Effector memory CD4-positive, alpha-beta T cell (primary cell): ENCODE results near the gene LCNL1.

Experiments
- DNase-seq, 3 donors: peaks; one replicate each; pipeline ENCODE4 v3.0.0-alpha.2; 2020
- H3K27ac ChIP-seq: 2 replicates; pipeline ENCODE4 v1.7.0; 2013; ENCODE audit warnings: mild to moderate bottlenecking, low read length, moderate library complexity; ENCODE audit not compliant: insufficient read depth, poor library complexity, severe bottlenecking
- H3K27me3 ChIP-seq: replicated peaks from 2 replicates; pipeline ENCODE4 v1.7.0; 2013; ENCODE audit warnings: mild to moderate bottlenecking, low read length; ENCODE audit not compliant: insufficient read depth, control insufficient read depth, poor library complexity, severe bottlenecking
- H3K36me3 ChIP-seq: 2 replicates; pipeline ENCODE4 v1.7.0; 2013; ENCODE audit warnings: mild to moderate bottlenecking, low read length, moderate library complexity; ENCODE audit not compliant: control insufficient read depth, insufficient read depth
- H3K4me1 ChIP-seq: 2 replicates; pipeline ENCODE4 v1.7.0; 2013; ENCODE audit warnings: low read length, mild to moderate bottlenecking; ENCODE audit not compliant: control insufficient read depth, insufficient read depth, poor library complexity, severe bottlenecking
- H3K4me3 ChIP-seq: 2 replicates; pipeline ENCODE4 v1.7.0; 2013; ENCODE audit warnings: low read length, low read depth, mild to moderate bottlenecking; ENCODE audit not compliant: insufficient read depth, poor library complexity, severe bottlenecking
- H3K9me3 ChIP-seq: 2 replicates; pipeline ENCODE4 v1.7.0; 2013; ENCODE audit warnings: mild to moderate bottlenecking, low read length, moderate library complexity; ENCODE audit not compliant: control insufficient read depth

LCNL1 gene

GRCh38 chr9:136941231-136942111 is 41.3 kb upstream of the LCNL1 start:
- DNase-seq = no peak
- Histone ChIP-seq H3K27me3 (no peaks in the 10 kb centered on the region), H3K4me1 (peaks cover 16% of the 10 kb centered on the region), H3K36me3 (peaks cover 37% of the 10 kb centered on the region), H3K9me3 (no peaks in the 10 kb centered on the region), H3K4me3 (no peak overlapping the region), H3K27ac (no peak overlapping the region)

DNA sequence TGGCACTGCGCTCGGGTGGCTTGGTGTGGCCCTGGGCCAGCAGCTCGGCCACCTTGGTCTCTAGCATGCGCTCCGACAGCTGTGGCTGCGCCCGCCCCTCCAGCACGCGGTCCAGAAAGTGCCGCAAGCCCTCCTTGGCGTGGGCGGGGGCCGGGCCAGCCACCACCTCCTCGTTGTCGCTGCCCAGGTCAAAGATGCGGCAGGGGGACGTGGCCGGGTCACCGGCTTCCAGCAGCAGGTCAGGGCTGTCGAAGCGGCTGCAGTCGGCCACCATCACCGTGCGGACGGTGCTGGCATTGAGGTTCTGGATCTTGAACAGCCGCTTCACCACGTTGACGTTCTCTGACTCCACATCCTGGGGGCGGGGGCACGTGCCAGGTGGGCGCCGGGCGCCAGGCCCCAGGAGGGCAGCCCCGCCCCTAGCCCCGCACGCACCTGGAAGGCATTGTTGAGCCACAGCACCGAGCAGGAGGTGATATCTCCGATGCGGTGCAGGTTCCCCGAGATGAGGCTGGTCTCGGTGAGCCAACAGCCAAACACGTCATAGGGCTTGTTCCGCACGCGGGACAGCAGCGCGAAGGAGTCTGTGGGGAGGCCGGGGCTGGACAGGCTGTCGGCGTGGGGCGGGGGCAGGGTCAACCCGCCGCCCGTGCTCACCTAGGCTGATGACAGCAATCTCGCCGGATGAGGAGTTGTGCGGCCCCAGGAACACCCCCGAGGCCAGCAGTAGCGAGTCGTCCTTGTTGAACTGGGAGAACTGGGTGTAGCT is 40.5 kb upstream of the LCNL1 start:
- H3K4me3 ChIP-seq = no peak overlapping the region
- H3K4me1 ChIP-seq = peaks cover 16% of the 10 kb centered on the region
- no peak for DNase-seq
- H3K27me3 ChIP-seq = no peaks in the 10 kb centered on the region
- H3K36me3 ChIP-seq = peaks cover 37% of the 10 kb centered on the region
- no peaks in the 10 kb centered on the region for H3K9me3 ChIP-seq
- no peak overlapping the region for H3K27ac ChIP-seq

GRCh38 chr9:136942881-136943230 is 39.9 kb upstream of the LCNL1 start:
- H3K27me3 ChIP-seq = no peaks in the 10 kb centered on the region
- peaks cover 37% of the 10 kb centered on the region for H3K36me3 ChIP-seq
- no peak overlapping the region for H3K4me3 ChIP-seq
- no peak for DNase-seq
- H3K4me1 ChIP-seq = peaks cover 16% of the 10 kb centered on the region
- H3K9me3 ChIP-seq = no peaks in the 10 kb centered on the region
- H3K27ac ChIP-seq = peak overlapping the region; percentile 63

GRCh38 chr9:136943291-136944211 is 39.2 kb upstream of the LCNL1 start:
- no peak for DNase-seq
- H3K27ac ChIP-seq = peak overlapping the region; percentile 63
- peaks cover 37% of the 10 kb centered on the region for H3K36me3 ChIP-seq
- H3K27me3 ChIP-seq = no peaks in the 10 kb centered on the region
- H3K9me3 ChIP-seq = no peaks in the 10 kb centered on the region
- peaks cover 16% of the 10 kb centered on the region for H3K4me1 ChIP-seq
- peak overlapping the region; percentile 63 for H3K4me3 ChIP-seq

DNA sequence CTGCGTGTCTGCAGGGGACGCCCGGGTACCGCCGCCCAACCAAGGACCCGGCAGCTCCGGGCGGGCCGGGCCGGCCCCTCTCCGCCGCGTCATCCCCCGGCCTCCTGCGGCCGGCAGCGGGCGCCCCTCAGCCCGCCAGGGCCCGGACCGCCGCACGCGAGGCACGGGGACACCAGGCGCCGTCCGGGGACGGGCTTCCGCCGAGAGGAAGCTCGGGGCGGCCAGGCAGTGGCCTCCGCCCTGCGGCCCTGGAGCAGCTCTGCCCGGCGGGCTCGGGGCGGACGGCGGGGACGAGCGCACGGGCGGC is 38.6 kb upstream of the LCNL1 start:
- DNase-seq = peak in 1 of 3 donors; percentile 21

GRCh38 chr9:136944519-136945332 is 38.1 kb upstream of the LCNL1 start, which contains the start of the genes C8G and FBXW5:
Gene C8G (plus strand): TSS chr9:136945243. CDS start chr9:136945321, 78 bp downstream.
Gene FBXW5 (minus strand): TSS chr9:136944738. CDS start chr9:136944083, 655 bp downstream.
- peaks cover 21% of the 10 kb centered on the region for H3K4me1 ChIP-seq
- peaks cover 30% of the 10 kb centered on the region for H3K36me3 ChIP-seq
- peak; percentile 89 to 92 (median 90) for DNase-seq
- H3K9me3 ChIP-seq = no peaks in the 10 kb centered on the region
- peak within 1 kb of the TSS; percentile 63 for H3K4me3 ChIP-seq
- no peaks in the 10 kb centered on the region for H3K27me3 ChIP-seq
- peak within 1 kb of the TSS; percentile 63 for H3K27ac ChIP-seq

More for the DNA sequence above, 38.6 kb upstream of the LCNL1 start:
- Histone ChIP-seq H3K9me3 (no peaks in the 10 kb centered on the region), H3K27me3 (no peaks in the 10 kb centered on the region), H3K27ac (peak overlapping the region; percentile 63), H3K36me3 (peaks cover 35% of the 10 kb centered on the region), H3K4me1 (peaks cover 16% of the 10 kb centered on the region), H3K4me3 (peak overlapping the region; percentile 63)

DNA sequence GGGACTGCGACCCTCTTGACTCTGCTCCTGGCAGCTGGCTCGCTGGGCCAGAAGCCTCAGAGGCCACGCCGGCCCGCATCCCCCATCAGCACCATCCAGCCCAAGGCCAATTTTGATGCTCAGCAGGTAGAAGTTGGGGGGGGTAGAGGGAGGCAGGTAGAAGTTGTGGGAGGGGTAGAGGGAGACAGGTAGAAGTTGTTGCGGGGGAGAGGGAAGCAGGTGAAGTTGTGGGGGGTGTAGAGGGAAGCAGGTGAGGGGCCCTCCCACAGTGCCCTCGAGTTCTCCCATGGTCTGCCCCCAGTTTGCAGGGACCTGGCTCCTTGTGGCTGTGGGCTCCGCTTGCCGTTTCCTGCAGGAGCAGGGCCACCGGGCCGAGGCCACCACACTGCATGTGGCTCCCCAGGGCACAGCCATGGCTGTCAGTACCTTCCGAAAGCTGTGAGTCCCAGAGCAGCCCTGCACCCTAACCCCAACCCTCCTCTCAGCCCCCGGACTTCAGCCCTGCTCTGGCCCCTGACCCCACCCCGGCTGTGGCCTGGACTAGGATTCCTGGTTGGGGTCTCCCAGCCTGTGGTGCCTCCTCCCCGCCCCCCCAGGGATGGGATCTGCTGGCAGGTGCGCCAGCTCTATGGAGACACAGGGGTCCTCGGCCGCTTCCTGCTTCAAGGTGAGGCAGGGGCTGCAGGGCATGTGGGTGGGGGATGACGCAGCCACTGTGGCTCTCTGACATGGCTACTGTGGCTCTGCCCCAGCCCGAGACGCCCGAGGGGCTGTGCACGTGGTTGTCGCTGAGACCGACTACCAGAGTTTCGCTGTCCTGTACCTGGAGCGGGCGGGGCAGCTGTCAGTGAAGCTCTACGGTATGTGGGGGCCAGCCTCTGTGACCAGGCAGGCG is 37.2 kb upstream of the LCNL1 start:
- Histone ChIP-seq H3K4me1 (peaks cover 27% of the 10 kb centered on the region), H3K9me3 (no peaks in the 10 kb centered on the region), H3K27ac (no peak overlapping the region), H3K4me3 (no peak overlapping the region), H3K36me3 (peaks cover 22% of the 10 kb centered on the region), H3K27me3 (no peaks in the 10 kb centered on the region)
- DNase-seq = no peak

GRCh38 chr9:136946228-136947027 is 36.4 kb upstream of the LCNL1 start:
- no peak overlapping the region for H3K4me3 ChIP-seq
- DNase-seq = no peak
- H3K36me3 ChIP-seq = peaks cover 13% of the 10 kb centered on the region
- no peak overlapping the region for H3K27ac ChIP-seq
- H3K27me3 ChIP-seq = no peaks in the 10 kb centered on the region
- peaks cover 27% of the 10 kb centered on the region for H3K4me1 ChIP-seq
- H3K9me3 ChIP-seq = no peaks in the 10 kb centered on the region
